Astrocyte of the spinal cord (primary cell): ENCODE results near the gene IGF2.

Source experiments
- DNase-seq: peaks from one replicate; pipeline ENCODE4 v3.0.0; 2011; ENCODE audit warnings: low read depth, low spot score
- H3K4me3 ChIP-seq: 2 replicates; pipeline ENCODE4 v1.5.1; 2011; ENCODE audit warnings: low read depth, mild to moderate bottlenecking, low read length, moderate library complexity
- CTCF ChIP-seq: IDR thresholded peaks from 2 replicates; pipeline ENCODE4 v1.5.1; 2012; ENCODE audit warnings: low read depth, mild to moderate bottlenecking, low read length, inconsistent platforms
- in situ Hi-C: cut with HindIII; loops from 2 replicates; pipeline ENCODE4 v1.10.0; 2017; ENCODE audit warnings: low sequenced_read_pairs

IGF2 gene

GRCh38 chr11:2137202-2138067, 1.8 kb downstream of the IGF2 start:
- in situ Hi-C loops, result no loop called here
- TF ChIP-seq CTCF, result no peak
- DNase-seq, result peak; percentile 83
- H3K4me3 ChIP-seq, result peak overlapping the region; percentile 46

GRCh38 chr11:2136952-2137201, 2.3 kb downstream of the IGF2 start:
- peak overlapping the region; percentile 46 for H3K4me3 ChIP-seq
- TF ChIP-seq CTCF, result no peak
- DNase-seq, result no peak
- in situ Hi-C loops, result no loop called here

- no peak for DNase-seq
- TF ChIP-seq CTCF, result no peak
- in situ Hi-C loops, result no loop called here
- H3K4me3 ChIP-seq, result peak overlapping the region; percentile 46
Observed at GRCh38 chr11:2136209-2136951, 2.8 kb downstream of the IGF2 start.

- TF ChIP-seq CTCF, result no peak
- in situ Hi-C loops, result no loop called here
- no peak overlapping the region for H3K4me3 ChIP-seq
- no peak for DNase-seq
Observed at GRCh38 chr11:2135648-2136201, 3.5 kb downstream of the IGF2 start.

- in situ Hi-C loops, result no loop called here
- TF ChIP-seq CTCF, result no peak
- DNase-seq, result no peak
- H3K4me3 ChIP-seq, result no peak overlapping the region
Observed at GRCh38 chr11:2135018-2135569, 4.1 kb downstream of the IGF2 start.
